GM12878 (cell line): ENCODE data around the gene CPEB1.

Experiments used
- CTCF ChIP-seq, 3 experiments: IDR thresholded peaks in 2 of 3; conservative IDR thresholded peaks in 1 of 3; 2 replicates each; pipeline ENCODE4 v1.5.1; 2011; ENCODE audit warnings: low read depth in 3 of 3, low read length in 3 of 3, mild to moderate bottlenecking in 3 of 3, control low read depth in 2 of 3, moderate library complexity in 2 of 3, inconsistent platforms in 1 of 3, mixed read lengths in 1 of 3; ENCODE audit not compliant: control insufficient read depth in 2 of 3, insufficient read depth in 1 of 3; ENCODE audit errors: extremely low read depth in 1 of 3
- EZH2 ChIP-seq: IDR thresholded peaks from 2 replicates; pipeline ENCODE4 v1.6.1; 2012; ENCODE audit warnings: low read depth, mild to moderate bottlenecking, control low read depth, inconsistent platforms, low read length, borderline replicate concordance; ENCODE audit not compliant: control insufficient read depth
- FOXM1 ChIP-seq: IDR thresholded peaks from 2 replicates; pipeline ENCODE4 v1.6.1; 2012; ENCODE audit warnings: low read depth, mild to moderate bottlenecking, inconsistent platforms, low read length, moderate library complexity
- PBX3 ChIP-seq: IDR thresholded peaks from 2 replicates; pipeline ENCODE4 v1.6.1; 2011; ENCODE audit warnings: mild to moderate bottlenecking, low read depth, low read length, moderate library complexity; ENCODE audit not compliant: insufficient replicate concordance
- POLR2A ChIP-seq: IDR thresholded peaks from 2 replicates; pipeline ENCODE4 v1.6.1; 2011; ENCODE audit warnings: low read depth, mild to moderate bottlenecking, low read length
- POLR2AphosphoS5 ChIP-seq: IDR thresholded peaks from 2 replicates; pipeline ENCODE4 v1.6.1; 2011; ENCODE audit warnings: mild to moderate bottlenecking, low read length, inconsistent platforms

- TF ChIP-seq FOXM1 = no peak
- no peak for TF ChIP-seq POLR2AphosphoS5
- TF ChIP-seq POLR2A = no peak
- TF ChIP-seq CTCF (IDR thresholded peaks at IDR 0.05 in 2 of 3, conservative IDR thresholded peaks at IDR 0.05 in 1 of 3; ENCODE audit: control insufficient read depth in 2 of 3, extremely low read depth in 1 of 3, insufficient read depth in 1 of 3, low read depth in 3 of 3, low read length in 3 of 3) = no peak
- no peak for TF ChIP-seq PBX3
- no peak for TF ChIP-seq EZH2
Measured at GRCh38 chr15:82630033-82630432, 17.1 kb downstream of the CPEB1 start.
